Measurements from ENCODE around the gene CAMK1G.

- no peak for TF ChIP-seq BRCA1 (IDR thresholded peaks at IDR 0.05)
- TF ChIP-seq BRCA1 (CRISPR knock-in tag; IDR thresholded peaks at IDR 0.05) = no peak
- TF ChIP-seq, protein P1, sequence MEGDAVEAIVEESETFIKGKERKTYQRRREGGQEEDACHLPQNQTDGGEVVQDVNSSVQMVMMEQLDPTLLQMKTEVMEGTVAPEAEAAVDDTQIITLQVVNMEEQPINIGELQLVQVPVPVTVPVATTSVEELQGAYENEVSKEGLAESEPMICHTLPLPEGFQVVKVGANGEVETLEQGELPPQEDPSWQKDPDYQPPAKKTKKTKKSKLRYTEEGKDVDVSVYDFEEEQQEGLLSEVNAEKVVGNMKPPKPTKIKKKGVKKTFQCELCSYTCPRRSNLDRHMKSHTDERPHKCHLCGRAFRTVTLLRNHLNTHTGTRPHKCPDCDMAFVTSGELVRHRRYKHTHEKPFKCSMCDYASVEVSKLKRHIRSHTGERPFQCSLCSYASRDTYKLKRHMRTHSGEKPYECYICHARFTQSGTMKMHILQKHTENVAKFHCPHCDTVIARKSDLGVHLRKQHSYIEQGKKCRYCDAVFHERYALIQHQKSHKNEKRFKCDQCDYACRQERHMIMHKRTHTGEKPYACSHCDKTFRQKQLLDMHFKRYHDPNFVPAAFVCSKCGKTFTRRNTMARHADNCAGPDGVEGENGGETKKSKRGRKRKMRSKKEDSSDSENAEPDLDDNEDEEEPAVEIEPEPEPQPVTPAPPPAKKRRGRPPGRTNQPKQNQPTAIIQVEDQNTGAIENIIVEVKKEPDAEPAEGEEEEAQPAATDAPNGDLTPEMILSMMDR (IDR thresholded peaks at IDR 0.05 in 2 of 3, conservative IDR thresholded peaks at IDR 0.05 in 1 of 3; ENCODE audit: insufficient read depth in 2 of 3, low read depth in 1 of 3, low read length in 3 of 3) = no peak
- no peak for TF ChIP-seq SIN3B (IDR thresholded peaks at IDR 0.05; ENCODE audit: low read depth)
- no peak for TF ChIP-seq TAF1 (IDR thresholded peaks at IDR 0.05; ENCODE audit: control insufficient read depth, extremely low read depth, insufficient read depth, low read length, severe bottlenecking)
- no peak for TF ChIP-seq GABPA (tag; conservative IDR thresholded peaks at IDR 0.05; ENCODE audit: low read depth)
- TF ChIP-seq POLR2A (conservative IDR thresholded peaks at IDR 0.05) = no peak
- TF ChIP-seq U2AF1 (optimal IDR thresholded peaks at IDR 0.05; ENCODE audit: low read depth, low read length) = no peak
- no peak for TF ChIP-seq CHD4 (IDR thresholded peaks at IDR 0.05; ENCODE audit: insufficient read depth, insufficient replicate concordance, low read depth, low read length, poor library complexity, severe bottlenecking)
- no peak for TF ChIP-seq ZBTB40 (IDR thresholded peaks at IDR 0.05)
- no peak for TF ChIP-seq ZBTB40 (CRISPR knock-in tag; IDR thresholded peaks at IDR 0.05)
- TF ChIP-seq LEF1 (IDR thresholded peaks at IDR 0.05) = no peak
- no peak for TF ChIP-seq IRF2 (CRISPR knock-in tag; IDR thresholded peaks at IDR 0.05)
- TF ChIP-seq POLR2AphosphoS5 (IDR thresholded peaks at IDR 0.05; ENCODE audit: control insufficient read depth, insufficient read depth, low read depth, low read length) = no peak
Measured at GRCh38 chr1:209539576-209539975, 43.9 kb upstream of the CAMK1G start.
